ENCODE results near the gene NRN1L. TPM values are rescaled to one million over a fixed set of nuclear protein-coding genes. Genes with fewer than 3 reads are reported as not detected.

NRN1L gene
- total and polyA plus RNA-seq, 2 donors (not counting 3 experiments of a cell fraction or from before 2014, with no cell fraction given): 0.37 TPM; not detected in 1

DNA sequence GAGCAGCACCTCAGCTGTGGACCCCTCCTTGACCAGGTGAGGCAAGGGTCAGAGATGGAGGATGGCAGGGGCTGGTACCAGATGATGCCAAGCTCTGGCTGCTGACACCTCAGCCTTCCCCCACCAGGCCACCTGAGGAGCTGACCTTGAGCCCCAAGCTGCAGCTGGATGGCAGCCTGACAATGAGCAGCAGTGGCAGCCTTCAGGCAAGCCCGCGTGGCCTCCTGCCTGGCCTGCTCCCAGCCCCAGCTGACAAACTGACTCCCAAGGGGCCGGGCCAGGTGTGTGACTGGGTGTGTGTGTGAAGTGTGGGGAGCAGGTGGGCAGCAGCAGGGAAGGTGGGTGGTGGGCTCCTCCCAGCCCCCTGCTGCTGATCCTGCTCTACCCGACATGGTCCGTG lies 4.7 kb upstream of the NRN1L start:
- H3K79me2 ChIP-seq (ENCODE audit: control insufficient read depth, insufficient read depth, low read length): peaks cover 15% of the 10 kb centered on the region
- no peaks in the 10 kb centered on the region for H3K9me3 ChIP-seq (replicated peaks; ENCODE audit: control insufficient read depth, insufficient read depth, low read length)
- TF ChIP-seq GATA2 (IDR thresholded peaks at IDR 0.05; ENCODE audit: insufficient read depth, insufficient read length, low read depth, low read length) (no peak), MAX (IDR thresholded peaks at IDR 0.05; ENCODE audit: insufficient read depth, insufficient read length) (no peak), FOS (IDR thresholded peaks at IDR 0.05; ENCODE audit: borderline replicate concordance, insufficient read depth, low read length) (no peak), EZH2 (IDR thresholded peaks at IDR 0.05; ENCODE audit: borderline replicate concordance, low read depth, low read length, severe bottlenecking) (no peak), CTCF (IDR thresholded peaks at IDR 0.05; ENCODE audit: extremely low read depth in 1 of 2, insufficient read depth in 1 of 2, low read depth in 1 of 2, low read length in 2 of 2) (no peak), POLR2A (IDR thresholded peaks at IDR 0.05; ENCODE audit: low read depth, low read length) (no peak), MYC (IDR thresholded peaks at IDR 0.05; ENCODE audit: low read depth, low read length) (no peak), POLR2AphosphoS5 (IDR thresholded peaks at IDR 0.05; ENCODE audit: insufficient read depth, low read depth, low read length) (no peak), JUN (IDR thresholded peaks at IDR 0.05; ENCODE audit: borderline replicate concordance, insufficient read depth, insufficient read length, low read depth) (no peak)
- dilution Hi-C loops (cut with MboI; ENCODE audit: extremely low pct_ligation_motif_present, low sequenced_read_pairs) (no loop called here), intact Hi-C loops (cut with micrococcal nuclease) (loop anchor here (5.0 kb wide), 1 partner anchor 182 kb away; no protein-coding TSS in a partner anchor)
- no peak overlapping the region for H3K4me3 ChIP-seq (replicated peaks in 1 of 3; ENCODE audit: insufficient read depth in 1 of 3, low read depth in 1 of 3, low read length in 3 of 3)
- ChIA-PET POLR2A (no interaction called here), CTCF (interaction anchor here (1.3 to 1.8 kb wide), 2 partner anchors 49 to 161 kb away, joined by 4 to 5 read pairs; no protein-coding TSS in a partner anchor)
- DNase-seq (ENCODE audit: low read depth, low spot score) (no peak), FAIRE-seq (no peak)
- H3K9me1 ChIP-seq (replicated peaks; ENCODE audit: control insufficient read depth, extremely low read depth, insufficient read depth, low read length): no peaks in the 10 kb centered on the region
- peaks cover 19 to 88% of the 10 kb centered on the region in 2 experiments for H3K36me3 ChIP-seq (ENCODE audit: control insufficient read depth in 2 of 2, extremely low read depth in 1 of 2, insufficient read depth in 2 of 2, low read length in 2 of 2)
- no TSS peak for BruUV-seq (replicated peaks)
- H3K27ac ChIP-seq (ENCODE audit: insufficient read depth, low read depth, low read length): no peak overlapping the region
- H4K20me1 ChIP-seq (replicated peaks; ENCODE audit: control insufficient read depth, extremely low read depth, insufficient read depth, low read length): no peaks in the 10 kb centered on the region
- H2AFZ ChIP-seq (ENCODE audit: low read depth, low read length): no peak overlapping the region
- no peak overlapping the region for H3K4me2 ChIP-seq (ENCODE audit: insufficient read depth, low read length)
- H3K9ac ChIP-seq (replicated peaks; ENCODE audit: extremely low read depth, insufficient read depth, low read length): no peak overlapping the region
- H3K27me3 ChIP-seq (ENCODE audit: control insufficient read depth in 2 of 2, insufficient read depth in 2 of 2, low read length in 2 of 2): no peaks in the 10 kb centered on the region
- H3K4me1 ChIP-seq (ENCODE audit: control insufficient read depth, extremely low read depth, insufficient read depth, low read length): no peaks in the 10 kb centered on the region
